GM10847 (cell line): ENCODE measurements around the gene MYO1B.

Experiments
- POLR2A ChIP-seq: IDR thresholded peaks from 2 replicates; pipeline ENCODE4 v1.6.1; 2011; ENCODE audit not compliant: insufficient read length; ENCODE audit errors: extremely low read depth

Gene MYO1B

GRCh38 chr2:191266201-191266600 is 21.0 kb downstream of the MYO1B start:
- no peak for TF ChIP-seq POLR2A

DNA sequence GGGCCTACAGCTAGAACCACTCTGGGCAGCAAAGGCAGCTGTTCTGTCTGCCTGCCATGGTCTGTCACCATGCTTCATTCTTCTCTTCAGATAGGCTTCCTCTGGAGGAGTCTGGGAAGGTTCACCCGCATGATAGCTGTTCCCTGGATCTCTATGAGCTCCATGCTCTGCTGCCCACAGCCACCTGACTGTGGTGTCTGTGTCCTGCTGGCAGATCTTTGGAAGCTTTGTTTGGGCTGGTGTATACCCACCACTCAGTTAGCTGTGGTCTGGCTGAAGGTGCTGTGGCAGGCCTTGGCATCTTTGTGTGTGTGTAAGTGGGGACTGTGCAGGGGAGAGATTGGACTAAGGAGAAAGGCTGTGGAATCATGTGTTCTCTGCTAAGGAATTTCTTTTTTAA is 23.4 kb downstream of the MYO1B start:
- no peak for TF ChIP-seq POLR2A

- TF ChIP-seq POLR2A: no peak
These were observed 25.3 kb downstream of the MYO1B start for GRCh38 chr2:191270306-191271161.

GRCh38 chr2:191272064-191272463 is 26.9 kb downstream of the MYO1B start:
- TF ChIP-seq POLR2A: no peak

DNA sequence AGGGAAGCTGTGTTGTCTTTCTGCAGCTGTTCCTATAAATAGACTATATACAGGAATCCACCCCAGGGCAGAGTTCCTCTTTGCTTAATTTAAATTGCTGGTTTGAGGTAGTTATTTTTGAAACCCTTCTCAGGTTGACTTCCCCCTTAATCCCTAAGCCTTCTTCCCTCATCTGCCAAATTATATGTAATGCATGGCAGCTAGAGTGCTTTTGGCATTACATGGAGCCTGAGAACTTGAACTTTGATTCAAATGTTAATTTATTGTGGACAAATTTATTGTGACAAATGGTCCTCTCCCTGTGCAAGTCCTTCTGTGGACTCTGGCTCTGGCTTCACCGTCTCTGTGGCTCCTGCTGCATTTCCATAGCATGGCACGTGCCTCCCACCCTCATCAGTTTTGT is 29.2 kb downstream of the MYO1B start:
- TF ChIP-seq POLR2A: no peak

DNA sequence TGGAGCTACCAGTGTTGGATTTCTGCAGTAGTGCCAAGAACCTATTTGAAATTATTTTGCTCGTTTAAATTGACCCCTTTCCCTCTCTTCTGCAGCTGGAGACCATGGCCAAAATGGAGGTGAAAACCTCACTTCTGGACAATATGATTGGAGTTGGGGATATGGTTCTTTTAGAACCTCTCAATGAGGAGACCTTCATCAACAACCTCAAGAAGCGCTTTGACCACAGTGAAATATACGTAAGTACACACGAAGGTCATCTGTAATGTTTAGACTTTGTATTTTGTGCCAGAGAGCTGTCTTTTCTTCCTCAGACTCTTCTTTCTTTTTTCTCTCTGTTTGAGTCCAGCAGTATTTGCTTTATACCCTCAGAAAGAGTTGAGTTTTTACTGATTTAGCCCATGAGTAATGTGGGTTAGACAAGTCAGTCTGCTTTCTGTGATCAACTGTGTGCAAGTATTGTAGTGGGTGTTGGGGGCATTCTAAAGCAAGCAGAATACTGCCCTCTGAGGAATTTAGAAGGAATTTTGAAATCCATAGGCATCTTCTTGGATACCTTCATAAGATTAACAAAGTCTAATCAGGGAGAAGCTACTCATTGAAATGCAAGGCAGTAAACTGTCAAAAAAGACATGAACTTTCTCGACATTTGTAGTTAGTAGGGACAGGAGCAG is 31.7 kb downstream of the MYO1B start:
- TF ChIP-seq POLR2A: no peak

- no peak for TF ChIP-seq POLR2A
These were observed 35.1 kb downstream of the MYO1B start for GRCh38 chr2:191280290-191280689.

DNA sequence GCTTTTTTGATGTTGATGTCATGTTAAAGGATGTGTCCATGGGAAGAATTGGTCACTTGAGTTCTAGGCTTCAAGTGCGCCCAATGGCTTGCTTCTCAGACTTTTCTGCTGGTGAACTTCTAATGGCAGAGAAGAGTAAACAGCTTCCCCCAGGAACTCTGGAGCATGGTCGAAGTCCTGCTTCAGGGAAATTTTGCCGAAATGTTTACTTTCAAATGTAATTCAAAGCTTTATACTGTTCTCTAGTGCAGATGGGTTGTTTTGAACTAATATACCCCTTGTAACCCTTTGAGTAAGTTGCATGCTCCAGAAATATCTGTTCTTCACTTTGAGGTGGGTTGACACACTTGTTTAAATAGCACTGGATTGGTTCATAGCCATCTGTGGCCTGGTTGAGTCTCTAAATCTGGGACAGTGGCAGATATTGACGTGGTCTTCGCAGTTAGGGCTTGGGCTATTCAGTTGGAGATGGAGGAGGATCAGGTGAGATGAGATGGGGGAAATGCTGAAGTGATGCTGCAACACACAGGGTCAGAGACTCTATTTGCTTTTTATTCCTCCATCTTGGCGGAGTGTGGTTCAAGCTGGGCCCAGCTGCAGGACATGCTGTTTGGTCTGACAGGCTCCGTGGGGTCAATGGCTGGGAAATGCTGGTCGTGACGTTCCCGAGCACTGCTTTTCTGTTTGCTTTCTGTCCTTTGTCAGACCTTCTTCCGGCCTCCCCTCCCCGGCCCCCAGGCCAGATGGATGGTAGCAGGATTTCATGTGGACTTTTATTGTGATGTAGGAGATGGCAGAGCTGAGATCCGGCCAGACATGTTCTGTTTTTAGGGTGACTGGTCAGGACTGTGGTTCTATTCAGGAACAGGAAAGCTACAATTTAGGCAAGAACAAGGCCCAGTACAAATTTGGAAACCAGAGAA is 35.9 kb downstream of the MYO1B start:
- no peak for TF ChIP-seq POLR2A

GRCh38 chr2:191285252-191285651 is 40.0 kb downstream of the MYO1B start:
- TF ChIP-seq POLR2A: no peak

DNA sequence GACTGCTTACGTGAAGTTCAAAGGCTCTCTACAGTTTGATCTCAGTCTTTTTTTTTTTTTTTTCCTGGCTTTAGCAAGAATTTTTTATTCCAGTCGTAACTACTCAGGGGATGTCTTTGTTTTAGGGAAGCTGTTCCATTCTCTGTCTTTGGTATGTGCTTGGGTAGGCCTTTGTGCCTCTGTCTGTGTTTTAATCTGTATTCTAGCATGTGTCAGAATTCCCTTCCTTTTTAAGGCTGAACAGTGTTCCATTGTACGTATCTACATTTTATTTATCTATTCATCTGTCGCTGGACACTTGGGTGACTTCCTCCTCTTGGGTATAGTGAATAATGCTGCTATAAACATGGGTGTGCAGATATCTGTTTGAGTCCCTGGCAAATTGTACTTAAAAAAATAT is 42.6 kb downstream of the MYO1B start:
- no peak for TF ChIP-seq POLR2A

DNA sequence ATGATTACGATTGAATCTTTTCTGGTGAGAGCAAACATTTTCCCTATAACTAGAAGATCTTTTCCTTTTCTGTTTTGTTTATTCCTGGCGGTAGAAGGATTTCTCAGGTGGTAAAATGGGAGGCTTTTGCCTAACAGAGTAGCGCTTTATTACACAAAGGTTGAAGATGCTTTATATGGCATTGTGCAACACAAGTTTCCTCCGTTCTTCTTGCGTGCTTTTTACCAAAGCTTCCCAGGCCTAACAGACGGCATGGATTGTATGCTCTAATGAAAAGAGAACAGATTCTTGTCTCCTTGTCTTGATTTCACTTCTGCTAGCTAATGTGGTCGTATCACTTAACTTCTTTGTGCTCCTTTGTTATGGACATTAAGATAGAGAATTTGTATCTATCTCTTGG is 43.8 kb downstream of the MYO1B start:
- TF ChIP-seq POLR2A: no peak

DNA sequence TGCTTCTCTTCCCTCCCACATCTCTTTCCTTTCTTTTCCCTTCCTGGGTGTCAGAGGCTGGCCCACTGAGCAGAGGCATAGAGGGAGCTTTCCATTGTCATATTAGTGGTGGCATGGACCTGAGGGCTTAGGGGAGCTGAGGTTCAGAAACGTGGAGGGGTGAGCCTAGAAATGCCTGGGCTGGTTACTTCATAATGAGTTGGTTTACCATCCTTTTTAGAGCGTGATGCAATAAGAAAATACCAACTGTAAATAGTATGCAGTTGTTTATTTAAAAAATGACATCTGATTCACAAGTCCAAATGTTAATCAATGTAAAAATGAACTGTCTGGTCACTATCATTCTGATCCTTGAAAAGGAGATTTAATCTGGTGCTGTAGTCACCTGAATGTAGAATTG is 46.3 kb downstream of the MYO1B start:
- no peak for TF ChIP-seq POLR2A

GRCh38 chr2:191292869-191293268 is 47.7 kb downstream of the MYO1B start:
- TF ChIP-seq POLR2A: no peak

DNA sequence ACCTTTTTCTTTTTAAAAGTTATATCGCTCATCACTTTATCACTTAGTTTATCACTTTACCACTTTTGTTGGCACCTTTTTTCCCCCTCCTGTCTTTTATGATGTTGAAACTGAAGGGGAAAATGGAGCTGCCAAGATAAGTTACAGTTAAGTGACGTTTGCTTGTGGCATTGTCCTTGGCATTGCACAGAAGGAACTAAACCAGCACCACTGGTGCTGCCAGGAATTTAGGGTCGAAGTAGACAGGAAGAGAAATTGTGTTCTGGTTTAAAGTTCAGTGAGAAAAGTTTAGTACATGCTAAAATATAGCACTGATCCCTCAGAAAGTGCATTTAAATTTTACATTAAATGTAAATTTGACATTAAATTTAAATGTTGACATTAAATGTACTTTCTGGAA is 49.9 kb downstream of the MYO1B start:
- TF ChIP-seq POLR2A: no peak
